Measurements from ENCODE around the gene OR51F2.

DNA sequence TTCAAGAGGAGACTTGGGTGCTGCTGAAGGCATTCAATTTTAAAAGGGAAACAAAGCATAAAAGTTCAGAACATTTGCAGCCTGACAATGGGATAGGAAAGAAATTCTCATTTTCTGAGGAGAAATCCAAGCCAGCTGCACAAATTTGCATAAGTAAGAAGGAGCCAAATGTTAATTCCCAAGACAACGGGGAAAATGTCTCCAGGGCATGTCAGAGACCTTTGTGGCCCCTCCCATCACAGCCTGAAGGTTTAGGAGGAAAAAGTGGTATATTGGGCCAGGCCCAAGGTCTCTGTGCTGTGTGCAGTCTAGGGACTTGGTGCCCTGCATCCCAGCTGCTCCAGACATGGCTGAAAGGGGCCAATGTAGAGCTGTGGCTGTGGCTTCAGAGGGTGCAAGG, 38.7 kb upstream of the OR51F2 start:
- TF ChIP-seq, protein P1, sequence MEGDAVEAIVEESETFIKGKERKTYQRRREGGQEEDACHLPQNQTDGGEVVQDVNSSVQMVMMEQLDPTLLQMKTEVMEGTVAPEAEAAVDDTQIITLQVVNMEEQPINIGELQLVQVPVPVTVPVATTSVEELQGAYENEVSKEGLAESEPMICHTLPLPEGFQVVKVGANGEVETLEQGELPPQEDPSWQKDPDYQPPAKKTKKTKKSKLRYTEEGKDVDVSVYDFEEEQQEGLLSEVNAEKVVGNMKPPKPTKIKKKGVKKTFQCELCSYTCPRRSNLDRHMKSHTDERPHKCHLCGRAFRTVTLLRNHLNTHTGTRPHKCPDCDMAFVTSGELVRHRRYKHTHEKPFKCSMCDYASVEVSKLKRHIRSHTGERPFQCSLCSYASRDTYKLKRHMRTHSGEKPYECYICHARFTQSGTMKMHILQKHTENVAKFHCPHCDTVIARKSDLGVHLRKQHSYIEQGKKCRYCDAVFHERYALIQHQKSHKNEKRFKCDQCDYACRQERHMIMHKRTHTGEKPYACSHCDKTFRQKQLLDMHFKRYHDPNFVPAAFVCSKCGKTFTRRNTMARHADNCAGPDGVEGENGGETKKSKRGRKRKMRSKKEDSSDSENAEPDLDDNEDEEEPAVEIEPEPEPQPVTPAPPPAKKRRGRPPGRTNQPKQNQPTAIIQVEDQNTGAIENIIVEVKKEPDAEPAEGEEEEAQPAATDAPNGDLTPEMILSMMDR (IDR thresholded peaks at IDR 0.05): no peak
- no peak for TF ChIP-seq EP300 (IDR thresholded peaks at IDR 0.05)
- no peak for TF ChIP-seq POLR2A (IDR thresholded peaks at IDR 0.05)
